KOPT-K1 (cell line): ENCODE data around the gene PSMD2.

Source experiments
- H3K27ac ChIP-seq: fragments of 200-600 bp; sonication (generic); 2 replicates; pipeline ENCODE4 v1.5.1; 2016; ENCODE audit warnings: antibody characterized with exemption, mild to moderate bottlenecking, low read depth, low read length; ENCODE audit not compliant: poor library complexity, severe bottlenecking
- H3K36me3 ChIP-seq: fragments of 200-600 bp; sonication (generic); 2 replicates; pipeline ENCODE4 v1.5.1; 2017; ENCODE audit warnings: antibody characterized with exemption, mild to moderate bottlenecking, low read length, moderate library complexity; ENCODE audit not compliant: insufficient read depth
- H3K9me3 ChIP-seq: fragments of 200-600 bp; sonication (generic); 2 replicates; pipeline ENCODE4 v1.5.1; 2017; ENCODE audit warnings: antibody characterized with exemption, low read length, mild to moderate bottlenecking; ENCODE audit not compliant: insufficient read depth, poor library complexity, severe bottlenecking

Gene PSMD2

GRCh38 chr3:184349563-184350470, 50.8 kb downstream of the PSMD2 start:
- no peaks in the 10 kb centered on the region for H3K36me3 ChIP-seq
- no peak overlapping the region for H3K27ac ChIP-seq
- no peaks in the 10 kb centered on the region for H3K9me3 ChIP-seq

DNA sequence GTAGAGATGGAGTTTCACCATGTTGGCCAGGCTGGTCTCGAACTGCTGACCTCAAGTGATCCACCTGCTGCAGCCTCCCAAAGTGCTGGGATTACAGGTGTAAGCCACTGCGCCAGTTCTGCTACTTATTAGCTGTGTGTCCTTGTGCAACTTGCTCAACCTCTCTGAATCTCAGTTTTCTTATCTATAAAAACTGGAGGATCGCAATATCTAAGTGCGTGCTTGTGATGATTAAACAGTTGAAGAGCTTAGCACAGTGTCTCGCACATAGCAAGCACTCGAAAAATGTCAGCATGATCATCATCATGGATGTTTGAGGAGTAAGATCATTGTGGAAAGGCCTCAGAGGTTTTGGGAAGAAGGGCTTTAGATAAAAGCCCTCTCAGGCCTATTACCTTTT, 51.6 kb downstream of the PSMD2 start:
- H3K27ac ChIP-seq, result no peak overlapping the region
- H3K36me3 ChIP-seq, result no peaks in the 10 kb centered on the region
- H3K9me3 ChIP-seq, result no peaks in the 10 kb centered on the region

DNA sequence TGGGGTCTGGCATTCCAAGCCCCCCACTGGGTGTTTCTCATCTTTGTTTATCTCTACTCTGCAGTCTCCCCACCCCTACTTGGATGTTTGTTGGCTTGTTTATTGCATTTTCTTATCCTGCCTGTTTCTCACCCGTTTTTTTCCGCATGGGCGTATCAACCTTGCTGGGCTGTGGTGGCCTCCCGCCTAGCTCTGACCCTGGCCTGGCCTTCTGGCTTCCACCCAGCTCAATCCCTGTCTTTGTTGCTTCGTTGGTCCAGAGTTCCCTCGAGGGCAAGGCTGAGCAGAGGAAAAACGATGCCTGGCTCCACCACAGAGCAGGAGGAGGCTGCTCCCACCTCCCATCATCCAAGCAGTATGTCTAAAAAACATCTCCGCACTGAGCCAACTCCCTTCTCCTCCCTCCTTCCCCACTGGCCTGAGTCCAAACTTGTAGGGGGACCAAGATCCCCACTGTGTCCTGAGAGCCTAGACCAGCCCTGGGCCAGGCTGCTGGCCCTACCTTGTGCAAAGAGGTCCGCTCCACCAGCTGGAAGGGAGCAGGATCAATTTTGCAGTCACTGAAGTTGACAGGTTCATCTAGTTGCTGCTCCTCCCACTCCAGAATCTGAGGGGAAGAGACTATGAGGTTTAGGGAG, 52.6 kb downstream of the PSMD2 start:
- no peaks in the 10 kb centered on the region for H3K9me3 ChIP-seq
- no peaks in the 10 kb centered on the region for H3K36me3 ChIP-seq
- no peak overlapping the region for H3K27ac ChIP-seq

DNA sequence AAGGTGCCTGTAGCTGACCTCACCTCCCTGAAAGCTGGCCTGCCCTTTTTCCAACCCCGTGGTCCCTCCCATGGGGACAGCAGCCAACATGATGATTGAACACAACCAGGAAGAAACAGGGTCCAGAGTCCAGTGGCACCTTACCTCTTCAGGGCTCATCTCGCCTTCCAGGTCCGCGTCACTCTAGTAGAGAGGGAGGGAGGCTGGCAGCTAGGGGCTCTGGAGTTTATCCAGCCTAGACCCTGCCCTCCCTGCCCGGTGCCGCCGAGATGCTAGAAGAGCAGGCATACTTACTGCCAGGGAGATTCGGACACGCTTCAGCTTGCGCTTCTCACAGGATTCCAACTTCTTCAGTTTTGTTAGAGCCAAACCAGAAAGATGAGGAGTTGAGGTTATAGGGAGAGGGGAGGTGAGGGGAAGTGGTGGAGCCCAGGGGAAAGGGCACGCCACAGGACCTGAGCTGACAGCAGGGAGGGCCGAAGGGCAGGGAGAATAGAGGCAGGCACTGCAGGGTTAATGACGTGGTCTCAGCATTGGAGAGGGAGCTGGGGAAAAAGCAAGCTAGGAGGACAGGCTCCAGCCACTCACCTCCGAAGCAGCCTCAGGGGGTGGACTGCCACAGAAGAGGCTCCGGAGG, 53.2 kb downstream of the PSMD2 start:
- H3K9me3 ChIP-seq, result no peaks in the 10 kb centered on the region
- no peaks in the 10 kb centered on the region; the same call in 1 of the 2 replicates for H3K36me3 ChIP-seq
- no peak overlapping the region for H3K27ac ChIP-seq

DNA sequence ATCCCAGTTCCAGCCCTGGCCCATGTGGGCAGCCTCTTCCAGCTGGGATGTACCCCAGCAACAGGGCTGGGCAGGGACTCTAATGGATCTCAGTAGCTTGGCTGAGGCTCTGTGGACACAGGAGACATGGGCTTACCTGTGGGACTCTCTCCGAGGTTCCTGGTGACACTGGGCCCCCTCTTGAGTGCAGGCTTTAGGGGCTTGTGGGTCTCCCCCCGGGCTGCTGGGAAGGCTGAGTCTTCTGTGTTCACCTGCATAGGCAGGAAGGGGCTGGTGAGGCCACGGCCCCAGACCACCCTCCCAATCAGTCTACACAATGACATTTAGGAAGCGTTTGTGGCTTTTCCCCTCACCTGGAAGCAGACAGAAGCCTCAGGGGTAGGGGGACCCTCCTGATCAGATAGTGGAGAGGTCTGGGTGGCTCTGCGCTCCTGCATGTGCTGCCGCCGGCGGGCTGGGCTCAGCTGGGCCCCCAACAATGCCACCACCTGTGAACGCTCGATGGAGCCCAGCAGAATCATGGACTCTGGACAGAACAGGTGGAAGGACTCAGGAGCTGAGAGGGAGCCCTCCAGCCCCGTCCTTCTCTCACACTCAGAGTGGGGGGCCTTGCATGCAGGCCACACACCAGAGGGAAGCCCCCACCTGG, 54.0 kb downstream of the PSMD2 start:
- no peaks in the 10 kb centered on the region for H3K9me3 ChIP-seq
- no peak overlapping the region for H3K27ac ChIP-seq
- no peaks in the 10 kb centered on the region; the same call in 1 of the 2 replicates for H3K36me3 ChIP-seq

DNA sequence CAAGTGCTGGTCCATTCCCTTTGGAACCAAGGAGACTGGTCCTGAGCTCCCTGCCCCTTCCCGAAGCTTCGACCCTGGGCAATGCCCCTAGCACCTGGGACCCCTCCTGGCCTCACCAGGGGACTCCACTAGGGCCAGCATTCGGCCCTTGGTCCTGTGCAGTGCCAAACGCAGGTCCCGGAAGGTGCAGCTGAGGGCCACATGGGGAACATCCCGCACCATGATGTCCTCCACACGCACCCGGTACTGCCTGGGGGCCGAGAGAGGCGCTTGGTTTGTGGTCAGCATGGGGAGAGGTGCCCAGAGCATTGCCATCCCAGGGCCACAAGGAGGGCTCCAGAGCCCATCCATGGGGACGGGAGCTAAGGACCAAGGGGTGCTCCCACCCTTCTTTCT, 54.5 kb downstream of the PSMD2 start:
- H3K9me3 ChIP-seq, result no peaks in the 10 kb centered on the region
- H3K27ac ChIP-seq, result no peak overlapping the region
- H3K36me3 ChIP-seq, result no peaks in the 10 kb centered on the region; the same call in 1 of the 2 replicates

- H3K27ac ChIP-seq, result no peak overlapping the region
- no peaks in the 10 kb centered on the region for H3K9me3 ChIP-seq
- no peaks in the 10 kb centered on the region; the same call in 1 of the 2 replicates for H3K36me3 ChIP-seq
Measured at GRCh38 chr3:184354121-184354728, 55.2 kb downstream of the PSMD2 start.

DNA sequence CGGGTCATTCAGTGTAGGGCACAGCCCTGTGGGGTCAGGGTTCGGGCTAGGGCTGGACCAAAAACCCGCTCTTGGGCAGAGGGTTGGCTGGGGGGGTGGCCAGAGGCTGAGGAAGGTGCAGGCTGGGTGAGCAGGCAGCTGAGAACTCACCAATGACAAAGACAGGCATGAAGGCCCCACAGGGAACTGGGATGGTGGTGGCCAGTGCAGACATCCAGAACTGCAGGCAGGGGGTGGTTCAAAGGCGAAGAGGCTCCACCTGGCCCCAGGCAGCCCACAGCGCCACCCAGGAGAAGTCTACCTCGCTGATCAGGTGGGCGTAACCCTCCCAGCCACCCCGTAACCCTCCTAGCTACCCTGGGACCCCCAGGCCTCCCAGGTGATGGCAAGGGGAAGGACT, 55.7 kb downstream of the PSMD2 start:
- H3K27ac ChIP-seq, result no peak overlapping the region
- no peaks in the 10 kb centered on the region for H3K9me3 ChIP-seq
- H3K36me3 ChIP-seq, result no peaks in the 10 kb centered on the region; the same call in 1 of the 2 replicates

DNA sequence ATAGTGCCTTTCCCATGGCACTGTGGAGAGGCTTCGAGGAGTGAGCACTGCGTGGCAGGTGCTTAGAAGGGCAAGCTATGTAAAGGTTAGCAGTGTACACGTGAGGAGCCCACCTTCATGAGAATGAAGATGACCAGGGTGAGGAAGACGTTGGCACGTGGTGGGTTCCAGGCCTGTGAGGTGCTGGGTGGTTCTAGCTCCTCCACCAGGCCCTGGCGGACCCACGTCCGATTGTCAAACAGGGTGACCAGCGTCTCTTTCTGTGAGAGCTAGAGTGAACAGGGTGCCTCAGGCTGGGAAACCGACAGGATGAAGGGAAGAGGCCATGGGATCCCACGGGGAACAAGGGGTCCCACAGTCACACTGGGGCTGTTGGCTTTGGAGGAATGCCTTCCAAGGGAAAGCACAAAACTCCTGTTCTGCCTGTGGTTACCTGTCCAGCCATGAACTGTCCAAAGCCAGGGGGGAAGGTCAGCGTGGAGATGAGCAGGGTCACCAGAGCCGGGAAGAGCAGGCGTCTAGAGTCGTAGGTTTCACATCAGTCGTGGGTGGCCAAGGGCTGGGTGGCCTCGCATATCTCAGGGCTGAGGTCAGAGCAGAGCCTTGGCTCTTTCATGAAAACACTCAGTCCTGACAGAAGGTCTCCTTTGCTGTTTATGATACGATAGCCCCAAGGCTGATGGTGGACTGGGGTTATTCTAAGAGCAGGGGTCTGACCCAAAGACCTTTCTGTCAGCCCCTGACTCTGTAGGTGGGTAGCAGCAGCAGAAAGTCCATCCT, 56.4 kb downstream of the PSMD2 start:
- Histone ChIP-seq H3K27ac (no peak overlapping the region), H3K9me3 (no peaks in the 10 kb centered on the region), H3K36me3 (no peaks in the 10 kb centered on the region; the same call in 1 of the 2 replicates)

DNA sequence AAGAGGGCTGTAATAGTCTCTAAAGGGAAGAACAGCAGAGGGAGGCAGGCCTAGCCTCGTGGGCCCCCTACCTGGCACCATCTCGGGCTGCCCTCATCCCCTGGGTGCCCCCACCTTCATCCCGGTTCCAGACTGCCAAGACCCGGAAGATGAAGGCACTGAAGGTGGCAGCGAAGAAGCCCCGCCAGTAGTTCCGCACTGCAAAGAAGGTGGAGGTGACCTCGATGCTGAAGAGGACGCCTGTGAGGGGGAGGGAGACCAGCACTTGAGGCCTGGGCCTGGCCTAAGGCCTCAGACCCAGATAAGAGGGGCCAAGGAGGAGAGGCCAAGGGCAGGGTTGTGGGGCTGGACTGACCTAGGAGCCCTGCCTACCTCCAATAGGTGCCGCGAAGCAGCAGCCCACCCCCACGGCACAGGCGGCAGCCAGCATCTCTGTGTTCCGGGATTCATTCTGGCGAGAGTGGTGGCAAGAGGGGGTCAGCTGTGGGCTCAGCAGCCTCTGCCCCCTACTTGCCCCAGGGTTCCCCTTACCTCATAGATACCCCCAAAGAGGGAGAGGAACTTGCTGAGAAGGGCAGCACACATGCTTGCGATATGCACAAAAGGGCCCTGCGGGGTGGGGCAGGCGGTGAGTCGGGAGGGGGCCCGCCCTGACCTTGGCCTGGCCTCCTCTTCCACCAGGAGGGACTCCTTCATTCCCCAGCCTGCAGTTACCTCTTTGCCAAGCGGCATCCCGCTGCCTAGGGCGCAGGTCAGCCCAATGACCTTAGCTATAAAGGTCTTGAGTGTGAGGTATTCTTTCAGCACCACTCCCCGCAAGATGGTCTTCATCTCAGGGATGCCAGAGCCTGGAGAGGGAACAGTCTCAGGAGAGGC, 58.4 kb downstream of the PSMD2 start:
- Histone ChIP-seq H3K27ac (no peak overlapping the region), H3K36me3 (no peaks in the 10 kb centered on the region; the same call in 1 of the 2 replicates), H3K9me3 (no peaks in the 10 kb centered on the region)

GRCh38 chr3:184358124-184358767, 59.2 kb downstream of the PSMD2 start:
- Histone ChIP-seq H3K9me3 (no peaks in the 10 kb centered on the region), H3K36me3 (no peaks in the 10 kb centered on the region; the same call in 1 of the 2 replicates), H3K27ac (no peak overlapping the region)
